Adipocyte (in vitro differentiated cells): ENCODE results near the gene BRINP3.

Source experiments
- DNase-seq: peaks from one replicate; pipeline ENCODE4 v3.0.0-alpha.2; 2015; ENCODE audit warnings: low read depth
- H3K27me3 ChIP-seq: replicated peaks from 2 replicates; pipeline ENCODE4 v1.7.0; 2013; ENCODE audit warnings: mild to moderate bottlenecking, low read length, moderate library complexity; ENCODE audit not compliant: control insufficient read depth, insufficient read depth
- H3K36me3 ChIP-seq: 2 replicates; pipeline ENCODE4 v1.7.0; 2013; ENCODE audit warnings: low read length, mild to moderate bottlenecking, moderate library complexity; ENCODE audit not compliant: control insufficient read depth, insufficient read depth, severe bottlenecking
- H3K4me1 ChIP-seq: 2 replicates; pipeline ENCODE4 v1.7.0; 2013; ENCODE audit warnings: mild to moderate bottlenecking, low read length, moderate library complexity; ENCODE audit not compliant: control insufficient read depth, insufficient read depth
- H3K4me3 ChIP-seq: 2 replicates; pipeline ENCODE4 v1.7.0; 2013; ENCODE audit warnings: mild to moderate bottlenecking, low read length, moderate library complexity
- H3K9ac ChIP-seq: 2 replicates; pipeline ENCODE4 v1.7.0; 2013; ENCODE audit warnings: mild to moderate bottlenecking, low read length, moderate library complexity
- H3K9me3 ChIP-seq: 2 replicates; pipeline ENCODE4 v1.7.0; 2013; ENCODE audit warnings: mild to moderate bottlenecking, low read length, moderate library complexity; ENCODE audit not compliant: control insufficient read depth

BRINP3 gene

DNA sequence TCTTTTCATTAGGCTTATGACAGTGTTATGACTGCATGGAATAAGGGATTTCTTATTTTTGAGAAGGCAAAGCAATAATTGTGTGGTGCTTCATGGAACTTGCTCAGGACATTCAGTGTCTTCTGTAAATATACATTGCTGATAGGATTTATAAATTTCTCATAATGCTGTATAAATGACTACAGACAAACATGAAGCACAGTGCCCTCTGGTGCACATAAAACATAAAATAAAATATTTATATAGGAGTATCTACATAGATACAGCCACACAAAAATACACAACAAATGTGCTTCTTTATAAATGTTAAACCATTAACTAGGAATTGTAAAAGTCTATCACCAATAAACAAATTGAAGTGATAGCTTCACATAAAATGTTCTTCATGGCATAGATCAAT lies 24.1 kb downstream of the BRINP3 start:
- DNase-seq: peak; percentile 45
- Histone ChIP-seq H3K36me3 (no peaks in the 10 kb centered on the region), H3K4me3 (no peak overlapping the region), H3K9ac (no peak overlapping the region), H3K4me1 (no peaks in the 10 kb centered on the region), H3K27me3 (no peaks in the 10 kb centered on the region), H3K9me3 (no peaks in the 10 kb centered on the region)

GRCh38 chr1:190452272-190452848 lies 25.3 kb downstream of the BRINP3 start:
- Histone ChIP-seq H3K9ac (no peak overlapping the region), H3K36me3 (no peaks in the 10 kb centered on the region), H3K9me3 (no peaks in the 10 kb centered on the region), H3K27me3 (no peaks in the 10 kb centered on the region), H3K4me1 (no peaks in the 10 kb centered on the region), H3K4me3 (no peak overlapping the region)
- DNase-seq: no peak

DNA sequence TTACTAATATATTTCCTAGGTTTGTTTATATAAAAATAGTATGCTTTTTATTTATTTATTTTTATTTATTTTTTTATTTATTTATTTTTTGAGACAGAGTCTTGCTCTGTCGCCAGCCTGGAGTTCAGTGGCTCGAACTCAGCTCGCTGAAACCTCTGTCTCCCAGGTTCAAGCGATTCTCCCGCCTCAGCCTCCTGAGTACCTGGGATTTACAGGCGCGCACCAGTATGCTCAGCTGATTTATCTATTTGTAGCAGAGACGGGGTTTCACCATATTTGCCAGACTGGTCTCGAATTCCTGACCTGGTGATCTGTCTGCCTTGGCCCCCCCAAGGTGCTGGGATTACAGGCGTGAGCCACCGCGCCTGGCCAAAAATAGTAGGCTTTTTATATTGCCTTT lies 33.2 kb downstream of the BRINP3 start:
- Histone ChIP-seq H3K36me3 (no peaks in the 10 kb centered on the region), H3K27me3 (no peaks in the 10 kb centered on the region), H3K4me3 (no peak overlapping the region), H3K9me3 (no peaks in the 10 kb centered on the region), H3K9ac (no peak overlapping the region), H3K4me1 (no peaks in the 10 kb centered on the region)
- DNase-seq: no peak

GRCh38 chr1:190439447-190439846 lies 38.2 kb downstream of the BRINP3 start:
- no peak overlapping the region for H3K4me3 ChIP-seq
- peak; percentile 15 for DNase-seq
- H3K4me1 ChIP-seq: no peaks in the 10 kb centered on the region
- H3K36me3 ChIP-seq: no peaks in the 10 kb centered on the region
- no peaks in the 10 kb centered on the region for H3K9me3 ChIP-seq
- no peak overlapping the region for H3K9ac ChIP-seq
- H3K27me3 ChIP-seq: no peaks in the 10 kb centered on the region

DNA sequence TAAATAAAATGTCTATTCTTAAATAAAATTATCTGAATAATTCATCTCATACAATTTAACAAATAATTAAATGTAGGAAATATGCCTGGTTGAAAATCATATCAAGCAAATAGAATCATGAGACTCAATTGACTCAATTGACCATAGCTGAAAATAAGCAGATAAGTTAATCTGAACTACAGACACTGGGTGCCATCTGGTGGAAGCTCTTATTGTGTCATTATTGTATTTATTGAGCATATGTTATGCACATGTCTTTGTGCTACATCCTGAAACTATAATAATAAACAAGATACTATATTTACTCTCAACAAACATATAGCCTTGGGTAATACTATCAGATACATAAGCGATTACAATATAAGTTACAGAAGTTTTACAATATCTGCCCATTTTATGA lies 41.0 kb downstream of the BRINP3 start:
- Histone ChIP-seq H3K9me3 (no peaks in the 10 kb centered on the region), H3K4me1 (no peaks in the 10 kb centered on the region)
- DNase-seq: peak; percentile 62

DNA sequence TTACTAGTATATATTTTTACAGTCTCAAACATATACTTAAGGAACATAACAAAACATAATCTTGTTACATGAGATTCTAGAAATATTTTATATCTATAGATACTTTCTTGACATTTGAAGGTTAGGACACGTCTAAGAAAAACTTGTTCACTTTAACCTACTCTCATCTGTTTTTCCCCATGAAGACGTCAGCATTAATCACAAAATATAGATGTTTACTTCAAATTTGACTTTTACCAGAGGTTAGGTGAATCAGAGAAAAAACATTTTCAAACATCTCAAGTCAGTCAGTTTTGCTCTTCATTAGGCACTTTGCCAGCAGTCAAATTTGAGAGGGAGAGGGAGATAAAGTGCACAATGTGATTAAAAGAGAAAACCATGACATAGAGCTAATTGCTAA lies 47.7 kb downstream of the BRINP3 start:
- Histone ChIP-seq H3K9me3 (no peaks in the 10 kb centered on the region), H3K27me3 (no peaks in the 10 kb centered on the region), H3K4me3 (no peak overlapping the region), H3K36me3 (no peaks in the 10 kb centered on the region), H3K4me1 (no peaks in the 10 kb centered on the region), H3K9ac (no peak overlapping the region)
- no peak for DNase-seq

More for the DNA sequence above, 41.0 kb downstream of the BRINP3 start:
- no peak overlapping the region for H3K9ac ChIP-seq
- no peaks in the 10 kb centered on the region for H3K27me3 ChIP-seq
- no peaks in the 10 kb centered on the region for H3K36me3 ChIP-seq
- H3K4me3 ChIP-seq: no peak overlapping the region

GRCh38 chr1:190429141-190429540 lies 48.5 kb downstream of the BRINP3 start:
- DNase-seq: no peak
- H3K36me3 ChIP-seq: no peaks in the 10 kb centered on the region
- no peaks in the 10 kb centered on the region for H3K4me1 ChIP-seq
- H3K9ac ChIP-seq: no peak overlapping the region
- no peaks in the 10 kb centered on the region for H3K9me3 ChIP-seq
- no peak overlapping the region for H3K4me3 ChIP-seq
- H3K27me3 ChIP-seq: no peaks in the 10 kb centered on the region

- Histone ChIP-seq H3K36me3 (no peaks in the 10 kb centered on the region), H3K4me3 (no peak overlapping the region), H3K9me3 (no peaks in the 10 kb centered on the region), H3K27me3 (no peaks in the 10 kb centered on the region), H3K9ac (no peak overlapping the region), H3K4me1 (no peaks in the 10 kb centered on the region)
- no peak for DNase-seq
Observed at GRCh38 chr1:190416239-190416638, 61.4 kb downstream of the BRINP3 start.

- Histone ChIP-seq H3K27me3 (no peaks in the 10 kb centered on the region), H3K4me1 (no peaks in the 10 kb centered on the region), H3K36me3 (no peaks in the 10 kb centered on the region), H3K9ac (no peak overlapping the region), H3K9me3 (no peaks in the 10 kb centered on the region), H3K4me3 (no peak overlapping the region)
- no peak for DNase-seq
Observed at GRCh38 chr1:190413142-190413541, 64.5 kb downstream of the BRINP3 start.

GRCh38 chr1:190403402-190403801 lies 74.3 kb downstream of the BRINP3 start:
- Histone ChIP-seq H3K9ac (no peak overlapping the region), H3K36me3 (no peaks in the 10 kb centered on the region), H3K9me3 (peaks cover 3% of the 10 kb centered on the region), H3K27me3 (no peaks in the 10 kb centered on the region), H3K4me1 (no peaks in the 10 kb centered on the region), H3K4me3 (no peak overlapping the region)
- DNase-seq: no peak

- Histone ChIP-seq H3K4me1 (no peaks in the 10 kb centered on the region), H3K27me3 (no peaks in the 10 kb centered on the region), H3K36me3 (no peaks in the 10 kb centered on the region), H3K4me3 (no peak overlapping the region), H3K9ac (no peak overlapping the region), H3K9me3 (peaks cover 3% of the 10 kb centered on the region)
- no peak for DNase-seq
Observed at GRCh38 chr1:190399233-190399632, 78.4 kb downstream of the BRINP3 start.

GRCh38 chr1:190391582-190391981 lies 86.1 kb downstream of the BRINP3 start:
- Histone ChIP-seq H3K9me3 (no peaks in the 10 kb centered on the region), H3K36me3 (no peaks in the 10 kb centered on the region), H3K9ac (no peak overlapping the region), H3K4me1 (no peaks in the 10 kb centered on the region), H3K4me3 (no peak overlapping the region), H3K27me3 (no peaks in the 10 kb centered on the region)
- no peak for DNase-seq
